Smooth muscle cell (in vitro differentiated cells): ENCODE measurements around the gene RNF169. TPM values are rescaled to one million over a fixed set of nuclear protein-coding genes. Genes with fewer than 3 reads are reported as not detected.

ENCODE experiments used
- DNase-seq: peaks from one replicate; lab custom pipeline; 2025; ENCODE audit not compliant: unreplicated experiment; lab: John Stamatoyannopoulos, UW
- H2AFZ ChIP-seq: fragments of 200-600 bp; sonication (generic); 2 replicates; pipeline ENCODE4 v1.6.0; 2016; ENCODE audit warnings: antibody characterized with exemption, low read depth, mild to moderate bottlenecking
- H3F3A ChIP-seq: fragments of 200-600 bp; sonication (generic); 2 replicates; pipeline ENCODE4 v1.6.0; 2017; ENCODE audit warnings: antibody characterized with exemption, low read depth
- H3K27ac ChIP-seq: fragments of 200-600 bp; sonication (generic); 2 replicates; pipeline ENCODE4 v1.5.1; 2016; ENCODE audit warnings: low read depth, mild to moderate bottlenecking
- H3K27me3 ChIP-seq: fragments of 200-600 bp; sonication (generic); 2 replicates; pipeline ENCODE4 v1.6.1; 2016; ENCODE audit warnings: low read depth, mild to moderate bottlenecking
- H3K36me3 ChIP-seq: fragments of 200-600 bp; sonication (generic); 2 replicates; pipeline ENCODE4 v1.5.1; 2016; ENCODE audit warnings: low read depth
- H3K4me1 ChIP-seq: fragments of 200-600 bp; sonication (generic); 2 replicates; pipeline ENCODE4 v1.5.1; 2016; ENCODE audit warnings: low read depth
- H3K4me2 ChIP-seq: fragments of 200-600 bp; sonication (generic); 2 replicates; pipeline ENCODE4 v1.6.0; 2016; ENCODE audit warnings: mild to moderate bottlenecking
- H3K4me3 ChIP-seq: fragments of 200-600 bp; sonication (generic); 2 replicates; pipeline ENCODE4 v1.5.1; 2016; ENCODE audit warnings: mild to moderate bottlenecking
- H3K79me2 ChIP-seq: fragments of 200-600 bp; sonication (generic); 2 replicates; pipeline ENCODE4 v1.6.0; 2016; ENCODE audit warnings: low read depth, mild to moderate bottlenecking
- H3K9ac ChIP-seq: fragments of 200-600 bp; sonication (generic); 2 replicates; pipeline ENCODE4 v1.6.0; 2016; ENCODE audit warnings: low read depth
- H3K9me3 ChIP-seq: fragments of 200-600 bp; sonication (generic); replicated peaks from 2 replicates; pipeline ENCODE4 v1.5.1; 2016; ENCODE audit warnings: low read depth
- H4K20me1 ChIP-seq: fragments of 200-600 bp; sonication (generic); 2 replicates; pipeline ENCODE4 v1.6.0; 2016; ENCODE audit warnings: low read depth
- WGBS: methylation state at CpG from one replicate; pipeline ENCODE4 v1.1.7; 2016; ENCODE audit warnings: low lambda C conversion rate; 5-methylcytosine and 5-hydroxymethylcytosine counted together
- polyA plus RNA-seq: library from polyadenylated mRNA; unstranded; fragments of >200 nt; fragmentation: Nextera tagmentation; extraction: Ambion mirVana; gene quantifications from 2 replicates; pipeline ENCODE4 v1.2.1, GENCODE V29; 2016
- total RNA-seq: library from RNA; depleted of rRNA; stranded (reverse); fragments of >200 nt; gene quantifications from 2 replicates; pipeline ENCODE4 v1.2.3, GENCODE V29; 2014
- TF ChIP-seq, protein P1 (sequence below): fragments of 200-600 bp; sonication (generic); IDR thresholded peaks from 2 replicates; pipeline ENCODE4 v1.5.1; 2017; ENCODE audit warnings: borderline replicate concordance, mild to moderate bottlenecking, antibody characterized with exemption; ENCODE audit not compliant: insufficient read depth, poor library complexity, severe bottlenecking

Gene RNF169
- total and polyA plus RNA-seq, 2 experiments from 2014 or later, result 2.2 to 13.6 TPM

DNA sequence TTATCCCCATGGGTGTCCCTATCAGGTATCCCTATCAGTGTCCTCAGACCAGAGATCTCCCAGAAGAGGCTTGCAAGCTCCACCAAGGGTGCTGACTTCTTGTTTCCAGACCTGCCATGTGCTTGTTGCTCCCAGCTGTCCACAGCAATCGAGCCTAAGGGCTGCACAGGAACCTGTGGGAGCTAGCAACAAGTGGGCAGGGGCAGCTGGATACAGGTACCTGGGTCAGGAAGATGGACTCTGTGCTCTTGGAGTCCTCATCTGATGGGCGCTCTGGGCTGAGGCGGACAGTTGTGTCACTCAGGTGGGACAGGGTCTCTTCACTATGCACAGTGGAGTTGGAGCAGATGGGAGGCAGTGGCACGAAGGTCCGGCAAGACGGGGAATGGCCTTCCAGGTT is 99.2 kb downstream of the RNF169 start:
- H3K4me1 ChIP-seq, result peaks cover 15% of the 10 kb centered on the region
- no peak overlapping the region for H3K4me3 ChIP-seq
- TF ChIP-seq, protein P1, sequence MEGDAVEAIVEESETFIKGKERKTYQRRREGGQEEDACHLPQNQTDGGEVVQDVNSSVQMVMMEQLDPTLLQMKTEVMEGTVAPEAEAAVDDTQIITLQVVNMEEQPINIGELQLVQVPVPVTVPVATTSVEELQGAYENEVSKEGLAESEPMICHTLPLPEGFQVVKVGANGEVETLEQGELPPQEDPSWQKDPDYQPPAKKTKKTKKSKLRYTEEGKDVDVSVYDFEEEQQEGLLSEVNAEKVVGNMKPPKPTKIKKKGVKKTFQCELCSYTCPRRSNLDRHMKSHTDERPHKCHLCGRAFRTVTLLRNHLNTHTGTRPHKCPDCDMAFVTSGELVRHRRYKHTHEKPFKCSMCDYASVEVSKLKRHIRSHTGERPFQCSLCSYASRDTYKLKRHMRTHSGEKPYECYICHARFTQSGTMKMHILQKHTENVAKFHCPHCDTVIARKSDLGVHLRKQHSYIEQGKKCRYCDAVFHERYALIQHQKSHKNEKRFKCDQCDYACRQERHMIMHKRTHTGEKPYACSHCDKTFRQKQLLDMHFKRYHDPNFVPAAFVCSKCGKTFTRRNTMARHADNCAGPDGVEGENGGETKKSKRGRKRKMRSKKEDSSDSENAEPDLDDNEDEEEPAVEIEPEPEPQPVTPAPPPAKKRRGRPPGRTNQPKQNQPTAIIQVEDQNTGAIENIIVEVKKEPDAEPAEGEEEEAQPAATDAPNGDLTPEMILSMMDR, result no peak
- no peak overlapping the region for H3K4me2 ChIP-seq
- H3F3A ChIP-seq, result peaks cover 12% of the 10 kb centered on the region
- no peaks in the 10 kb centered on the region for H3K36me3 ChIP-seq
- no peaks in the 10 kb centered on the region for H4K20me1 ChIP-seq
- no peak overlapping the region for H3K27ac ChIP-seq
- H2AFZ ChIP-seq, result no peak overlapping the region
- no peaks in the 10 kb centered on the region for H3K27me3 ChIP-seq
- H3K9ac ChIP-seq, result no peak overlapping the region
- DNase-seq, result no peak
- no peaks in the 10 kb centered on the region for H3K9me3 ChIP-seq
- WGBS, result 97% methylated on average over 6 of the region's 6 CpGs
- H3K79me2 ChIP-seq, result no peaks in the 10 kb centered on the region

DNA sequence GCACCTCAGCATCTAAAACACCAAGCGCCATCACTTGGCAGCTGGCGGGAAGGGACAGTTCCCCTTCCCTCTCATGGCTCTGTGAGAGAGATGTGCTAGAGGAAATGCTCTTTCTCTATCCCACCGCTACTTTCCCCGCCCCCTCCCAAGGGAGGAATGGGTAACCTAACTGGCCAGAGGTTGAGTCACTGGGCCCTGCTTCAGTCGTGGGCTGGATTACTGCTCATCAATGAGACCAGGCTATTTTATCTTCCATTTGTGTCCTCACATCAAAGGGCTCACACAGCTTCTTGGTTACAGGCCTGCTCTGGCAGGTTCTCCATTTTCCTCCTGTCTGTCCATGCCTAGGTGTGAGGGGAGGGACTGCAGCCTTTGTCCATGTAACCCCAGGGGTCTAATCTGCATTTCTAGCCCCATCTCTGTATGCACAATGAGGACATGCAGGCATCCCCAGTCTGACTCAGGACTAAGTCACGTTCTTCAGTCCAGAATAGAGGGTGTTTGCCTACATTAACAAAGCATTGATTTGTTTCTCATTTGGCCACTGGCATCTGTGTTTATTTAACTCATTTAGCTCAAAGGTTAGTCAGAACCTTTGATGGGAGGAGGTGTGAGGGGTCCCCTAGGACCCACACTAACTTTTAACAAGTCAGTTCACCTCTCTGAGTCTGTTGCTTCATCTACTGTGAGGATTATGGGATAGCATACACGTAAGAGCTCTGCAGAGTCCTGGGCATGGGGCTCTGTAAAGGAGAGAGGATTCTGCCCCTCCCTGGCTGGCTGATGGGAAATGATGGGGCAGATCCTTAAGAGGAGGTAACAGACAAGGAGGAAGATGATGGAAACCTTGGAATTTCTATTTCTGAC is 101.1 kb downstream of the RNF169 start:
- H3K4me3 ChIP-seq, result no peak overlapping the region
- no peak for DNase-seq
- H3K36me3 ChIP-seq, result no peaks in the 10 kb centered on the region
- no peaks in the 10 kb centered on the region for H3K79me2 ChIP-seq
- TF ChIP-seq, protein P1, result no peak
- H3K27me3 ChIP-seq, result no peaks in the 10 kb centered on the region
- H3K4me2 ChIP-seq, result peak overlapping the region; percentile 39
- H3K9me3 ChIP-seq, result no peaks in the 10 kb centered on the region
- WGBS, result 24% methylated on average over 7 of the region's 7 CpGs
- no peak overlapping the region for H2AFZ ChIP-seq
- no peaks in the 10 kb centered on the region for H4K20me1 ChIP-seq
- H3F3A ChIP-seq, result peaks cover 12% of the 10 kb centered on the region
- peaks cover 15% of the 10 kb centered on the region for H3K4me1 ChIP-seq
- no peak overlapping the region for H3K9ac ChIP-seq
- peak overlapping the region; percentile 73 for H3K27ac ChIP-seq

DNA sequence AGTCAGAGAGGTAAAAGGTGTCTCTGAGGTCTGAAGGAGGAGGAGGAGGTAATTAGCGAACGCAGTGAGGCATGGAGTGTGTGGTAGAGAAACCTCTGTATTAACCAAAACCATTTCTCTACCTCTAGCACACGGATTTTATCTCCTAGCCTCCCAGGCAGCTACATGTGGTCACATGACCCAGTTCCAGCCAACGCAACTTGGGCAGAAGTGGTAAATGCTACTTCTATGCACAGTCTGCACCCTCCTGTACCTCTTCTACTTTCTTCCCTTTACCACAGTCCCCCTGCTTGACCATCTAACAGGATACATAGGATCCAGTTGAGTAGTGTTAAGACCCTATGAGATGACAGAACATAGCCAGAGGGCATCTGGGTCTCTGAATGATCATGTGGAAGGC is 104.6 kb downstream of the RNF169 start:
- H3K9me3 ChIP-seq, result no peaks in the 10 kb centered on the region
- TF ChIP-seq, protein P1, result no peak
- no peak overlapping the region for H3K27ac ChIP-seq
- peaks cover 12% of the 10 kb centered on the region for H3F3A ChIP-seq
- H3K36me3 ChIP-seq, result no peaks in the 10 kb centered on the region
- no peak overlapping the region for H2AFZ ChIP-seq
- H4K20me1 ChIP-seq, result no peaks in the 10 kb centered on the region
- H3K27me3 ChIP-seq, result no peaks in the 10 kb centered on the region
- H3K4me3 ChIP-seq, result no peak overlapping the region
- 96% methylated on average over 4 of the region's 4 CpGs for WGBS
- no peaks in the 10 kb centered on the region for H3K79me2 ChIP-seq
- no peak overlapping the region for H3K4me2 ChIP-seq
- H3K4me1 ChIP-seq, result peaks cover 15% of the 10 kb centered on the region
- no peak for DNase-seq
- H3K9ac ChIP-seq, result no peak overlapping the region

DNA sequence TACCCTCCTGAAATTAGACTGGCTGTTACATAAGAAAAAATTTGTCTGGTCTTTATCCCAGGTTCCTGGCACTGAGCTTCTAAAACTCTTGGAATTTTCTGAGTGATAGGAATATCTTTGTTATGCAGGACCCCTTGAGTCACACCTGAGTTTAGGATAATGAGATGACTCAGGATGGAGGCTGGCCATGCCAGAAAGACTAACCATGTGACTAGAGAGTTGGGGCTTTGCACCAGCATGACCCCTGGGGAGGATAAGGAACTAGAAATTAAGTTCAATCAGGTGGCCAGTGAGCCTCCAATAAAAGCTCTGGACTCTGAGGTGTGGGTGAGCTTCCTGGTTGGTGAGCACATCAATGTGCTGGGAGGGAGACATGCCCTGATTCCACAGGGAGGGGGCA is 112.1 kb downstream of the RNF169 start:
- no peaks in the 10 kb centered on the region for H3F3A ChIP-seq
- H3K4me1 ChIP-seq, result no peaks in the 10 kb centered on the region
- H3K27ac ChIP-seq, result no peak overlapping the region
- H3K9ac ChIP-seq, result no peak overlapping the region
- no peaks in the 10 kb centered on the region for H4K20me1 ChIP-seq
- H3K36me3 ChIP-seq, result peaks cover 21% of the 10 kb centered on the region
- H3K27me3 ChIP-seq, result no peaks in the 10 kb centered on the region
- H2AFZ ChIP-seq, result no peak overlapping the region
- H3K4me3 ChIP-seq, result no peak overlapping the region
- H3K9me3 ChIP-seq, result peaks cover 10% of the 10 kb centered on the region
- no peaks in the 10 kb centered on the region for H3K79me2 ChIP-seq
- H3K4me2 ChIP-seq, result no peak overlapping the region
- no peak for DNase-seq
- TF ChIP-seq, protein P1, result no peak
